Measurements from ENCODE around the gene RBM33.

The RBM33 gene

GRCh38 chr7:155700847-155701246, 56.4 kb downstream of the RBM33 start:
- no peaks in the 10 kb centered on the region for H3K9me3 Mint-ChIP-seq
- peaks cover 91% of the 10 kb centered on the region for H3K36me3 Mint-ChIP-seq (ENCODE audit: low read depth)

DNA sequence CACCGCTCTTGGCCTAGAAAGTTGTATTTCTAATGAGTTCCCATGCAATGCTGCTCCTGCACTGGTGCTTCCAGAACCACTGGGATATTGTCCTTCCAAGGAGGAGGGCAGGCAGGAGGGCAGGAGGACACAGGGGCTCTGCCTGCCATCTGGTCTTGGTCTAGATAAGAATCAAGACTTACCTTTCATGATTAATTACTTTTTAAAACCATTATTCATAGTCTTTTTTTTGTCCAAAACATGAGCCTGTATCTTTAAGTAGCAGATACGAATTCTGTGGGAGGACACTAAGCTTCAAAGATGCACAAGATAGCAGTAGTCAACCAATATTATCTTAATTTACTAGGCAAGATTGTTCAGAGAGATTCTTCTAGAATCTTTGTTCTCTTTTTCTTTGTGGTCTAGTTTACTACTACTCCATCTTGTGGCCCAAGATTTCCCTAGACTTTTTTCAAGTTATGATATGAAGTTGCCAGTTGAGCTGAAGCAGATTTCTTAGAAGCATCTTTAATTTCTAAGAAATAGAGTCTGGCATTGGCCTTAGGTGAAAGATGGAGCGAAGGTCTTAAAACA, 57.6 kb downstream of the RBM33 start:
- no peaks in the 10 kb centered on the region for H3K9me3 Mint-ChIP-seq
- TF ChIP-seq, protein P1, sequence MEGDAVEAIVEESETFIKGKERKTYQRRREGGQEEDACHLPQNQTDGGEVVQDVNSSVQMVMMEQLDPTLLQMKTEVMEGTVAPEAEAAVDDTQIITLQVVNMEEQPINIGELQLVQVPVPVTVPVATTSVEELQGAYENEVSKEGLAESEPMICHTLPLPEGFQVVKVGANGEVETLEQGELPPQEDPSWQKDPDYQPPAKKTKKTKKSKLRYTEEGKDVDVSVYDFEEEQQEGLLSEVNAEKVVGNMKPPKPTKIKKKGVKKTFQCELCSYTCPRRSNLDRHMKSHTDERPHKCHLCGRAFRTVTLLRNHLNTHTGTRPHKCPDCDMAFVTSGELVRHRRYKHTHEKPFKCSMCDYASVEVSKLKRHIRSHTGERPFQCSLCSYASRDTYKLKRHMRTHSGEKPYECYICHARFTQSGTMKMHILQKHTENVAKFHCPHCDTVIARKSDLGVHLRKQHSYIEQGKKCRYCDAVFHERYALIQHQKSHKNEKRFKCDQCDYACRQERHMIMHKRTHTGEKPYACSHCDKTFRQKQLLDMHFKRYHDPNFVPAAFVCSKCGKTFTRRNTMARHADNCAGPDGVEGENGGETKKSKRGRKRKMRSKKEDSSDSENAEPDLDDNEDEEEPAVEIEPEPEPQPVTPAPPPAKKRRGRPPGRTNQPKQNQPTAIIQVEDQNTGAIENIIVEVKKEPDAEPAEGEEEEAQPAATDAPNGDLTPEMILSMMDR (IDR thresholded peaks at IDR 0.05): no peak
- peaks cover 17% of the 10 kb centered on the region for H3K4me1 Mint-ChIP-seq
- no peak overlapping the region for H3K27ac Mint-ChIP-seq
- H3K27me3 Mint-ChIP-seq (ENCODE audit: low read depth, poor library complexity): no peaks in the 10 kb centered on the region
- H3K4me3 Mint-ChIP-seq: no peak overlapping the region
- DNase-seq: no peak
- H3K36me3 Mint-ChIP-seq (ENCODE audit: low read depth): peaks cover 88% of the 10 kb centered on the region

More at GRCh38 chr7:155700847-155701246, 56.4 kb downstream of the RBM33 start:
- H3K4me3 Mint-ChIP-seq: no peak overlapping the region
- no peak for DNase-seq
- H3K4me1 Mint-ChIP-seq: peaks cover 17% of the 10 kb centered on the region
- H3K27ac Mint-ChIP-seq: no peak overlapping the region
- no peaks in the 10 kb centered on the region for H3K27me3 Mint-ChIP-seq (ENCODE audit: low read depth, poor library complexity)
- TF ChIP-seq, protein P1 (IDR thresholded peaks at IDR 0.05): no peak

- DNase-seq: no peak
- Mint-ChIP-seq H3K4me1 (peaks cover 17% of the 10 kb centered on the region), H3K27ac (no peak overlapping the region), H3K9me3 (no peaks in the 10 kb centered on the region), H3K4me3 (no peak overlapping the region), H3K36me3 (ENCODE audit: low read depth) (peaks cover 83% of the 10 kb centered on the region), H3K27me3 (ENCODE audit: low read depth, poor library complexity) (no peaks in the 10 kb centered on the region)
- TF ChIP-seq, protein P1 (IDR thresholded peaks at IDR 0.05): no peak
Observed at GRCh38 chr7:155702616-155703015, 58.2 kb downstream of the RBM33 start.

- Mint-ChIP-seq H3K4me1 (no peaks in the 10 kb centered on the region), H3K36me3 (ENCODE audit: low read depth) (peaks cover 53% of the 10 kb centered on the region), H3K27me3 (ENCODE audit: low read depth, poor library complexity) (no peaks in the 10 kb centered on the region), H3K27ac (peak overlapping the region; percentile 3), H3K9me3 (no peaks in the 10 kb centered on the region), H3K4me3 (no peak overlapping the region)
- TF ChIP-seq, protein P1 (IDR thresholded peaks at IDR 0.05): no peak
- no peak for DNase-seq
Observed at GRCh38 chr7:155705623-155706360, 61.3 kb downstream of the RBM33 start.

DNA sequence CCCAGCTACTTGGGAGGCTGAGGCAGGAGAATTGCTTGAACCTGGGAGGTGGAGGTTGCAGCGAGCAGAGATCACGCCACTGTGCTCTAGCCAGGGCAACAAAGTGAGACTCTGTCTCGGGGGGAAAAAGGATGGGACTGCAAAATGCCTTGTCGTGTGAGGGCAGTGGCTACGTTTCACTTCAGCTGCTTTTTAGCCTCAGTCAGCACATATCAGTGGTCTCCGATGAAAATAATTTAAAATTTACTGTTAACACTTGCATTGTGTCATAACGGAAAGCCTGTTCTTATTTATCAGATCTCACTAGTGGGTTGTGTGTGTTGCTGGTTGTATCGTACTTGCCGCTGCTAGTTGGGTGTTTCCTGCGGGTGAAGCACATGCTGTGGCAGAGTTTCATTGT, 61.9 kb downstream of the RBM33 start:
- Mint-ChIP-seq H3K4me1 (no peaks in the 10 kb centered on the region), H3K27ac (peak overlapping the region; percentile 19), H3K27me3 (ENCODE audit: low read depth, poor library complexity) (no peaks in the 10 kb centered on the region), H3K4me3 (no peak overlapping the region), H3K9me3 (no peaks in the 10 kb centered on the region), H3K36me3 (ENCODE audit: low read depth) (peaks cover 52% of the 10 kb centered on the region)
- DNase-seq: no peak
- TF ChIP-seq, protein P1 (IDR thresholded peaks at IDR 0.05): no peak

- no peak for DNase-seq
- TF ChIP-seq, protein P1 (IDR thresholded peaks at IDR 0.05): no peak
- Mint-ChIP-seq H3K4me1 (no peaks in the 10 kb centered on the region), H3K27ac (no peak overlapping the region), H3K36me3 (ENCODE audit: low read depth) (peaks cover 52% of the 10 kb centered on the region), H3K27me3 (ENCODE audit: low read depth, poor library complexity) (peaks cover 5% of the 10 kb centered on the region), H3K9me3 (no peaks in the 10 kb centered on the region), H3K4me3 (no peak overlapping the region)
Observed at GRCh38 chr7:155709453-155709852, 65.0 kb downstream of the RBM33 start.

Data from nephron progenitor cell (in vitro differentiated cells).